GM18858 (cell line): Measurements from ENCODE around the gene ATXN1.
A peak's percentile ranks its signal among the peaks of the same experiment; 100 is the strongest.

Experiments used
- ATAC-seq: cut with Tn5 transposase; IDR thresholded peaks from one replicate; pipeline ENCODE4 v1.9.1; 2021; ENCODE audit not compliant: unreplicated experiment

ATXN1 gene

DNA sequence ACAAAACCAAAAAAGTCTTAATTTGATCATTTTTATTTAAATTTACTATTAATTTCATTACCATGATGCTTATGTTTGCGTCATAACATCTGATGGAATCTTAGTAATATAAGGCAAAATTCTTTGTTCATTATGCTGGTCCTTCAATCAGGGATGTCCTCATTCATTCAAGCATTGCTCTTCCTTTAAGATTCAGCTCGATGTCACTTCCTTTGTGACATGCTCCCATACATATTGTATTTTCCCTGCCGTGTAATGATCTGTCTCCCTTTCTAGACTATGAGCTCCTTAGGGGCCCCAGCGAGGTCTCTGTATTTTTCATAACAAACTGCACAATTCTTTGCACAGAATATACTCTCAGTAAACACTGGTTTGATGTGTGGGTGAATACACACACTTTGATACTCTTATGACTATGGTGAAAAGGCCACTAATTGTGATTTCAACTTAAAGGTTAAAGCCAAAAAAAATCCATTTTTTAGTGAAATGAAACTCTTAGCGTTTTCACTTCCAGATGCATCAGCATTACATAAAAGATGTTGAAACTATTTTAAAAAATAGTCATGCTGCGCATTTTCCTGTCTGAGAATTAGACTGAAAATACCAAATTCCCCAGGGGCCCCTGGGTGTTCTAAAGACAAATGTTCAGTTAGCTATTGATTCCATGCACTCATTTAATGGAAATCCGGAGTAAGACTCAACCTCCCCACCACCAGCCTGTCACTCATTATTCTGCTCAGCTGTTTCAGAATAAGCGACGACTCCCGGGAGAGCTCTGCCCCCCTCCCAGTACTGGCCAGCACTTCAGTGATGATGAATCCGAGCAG lies 169.7 kb downstream of the ATXN1 start:
- peak; percentile 77 for ATAC-seq

DNA sequence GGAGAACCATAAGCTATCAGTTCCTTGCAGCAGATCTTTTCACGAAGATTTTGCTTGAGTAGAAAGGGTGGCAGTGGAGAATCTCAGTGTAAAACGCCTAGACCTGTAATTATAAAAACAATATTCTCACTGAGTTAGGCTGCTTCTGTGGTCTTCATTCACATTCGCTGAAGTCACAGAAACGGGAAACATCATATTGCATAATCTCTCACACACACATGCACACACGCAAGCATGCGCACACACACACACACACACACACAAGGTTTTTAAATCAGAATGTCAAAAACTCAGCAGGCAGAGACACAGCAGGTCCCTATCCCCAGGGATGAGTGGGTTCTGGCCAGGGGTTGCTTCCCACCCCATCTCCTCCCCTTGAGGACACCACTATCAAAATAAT lies 175.5 kb downstream of the ATXN1 start:
- no peak for ATAC-seq

DNA sequence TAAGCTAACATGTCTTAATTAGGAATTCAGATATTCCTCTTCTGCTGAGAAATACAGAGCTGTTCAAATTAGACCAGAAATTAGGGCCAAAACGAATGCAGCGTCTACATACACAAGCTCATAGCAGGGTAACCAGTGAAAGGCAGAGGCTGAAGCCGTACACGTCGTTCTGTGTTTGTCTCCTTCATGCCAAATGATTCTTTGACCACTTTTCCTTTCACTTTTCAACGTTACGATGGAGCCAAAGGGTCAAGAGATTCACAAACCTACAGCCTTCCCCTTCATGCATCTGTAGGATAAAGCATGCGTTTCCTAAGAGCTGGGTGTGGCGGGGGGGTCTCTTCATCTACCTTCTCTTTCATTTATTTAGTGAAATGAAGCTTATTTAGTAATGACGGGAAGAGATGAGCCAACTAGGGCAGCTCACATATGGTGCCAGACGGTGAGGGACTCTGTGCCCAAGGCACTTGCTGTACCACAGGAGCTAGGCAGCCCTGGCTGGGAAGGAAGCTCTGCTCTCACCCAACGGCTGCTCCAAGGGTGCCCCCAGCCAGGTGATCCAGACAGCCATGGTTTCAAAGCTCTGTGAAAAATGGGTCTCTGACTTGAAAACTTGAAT lies 178.0 kb downstream of the ATXN1 start:
- ATAC-seq: no peak

DNA sequence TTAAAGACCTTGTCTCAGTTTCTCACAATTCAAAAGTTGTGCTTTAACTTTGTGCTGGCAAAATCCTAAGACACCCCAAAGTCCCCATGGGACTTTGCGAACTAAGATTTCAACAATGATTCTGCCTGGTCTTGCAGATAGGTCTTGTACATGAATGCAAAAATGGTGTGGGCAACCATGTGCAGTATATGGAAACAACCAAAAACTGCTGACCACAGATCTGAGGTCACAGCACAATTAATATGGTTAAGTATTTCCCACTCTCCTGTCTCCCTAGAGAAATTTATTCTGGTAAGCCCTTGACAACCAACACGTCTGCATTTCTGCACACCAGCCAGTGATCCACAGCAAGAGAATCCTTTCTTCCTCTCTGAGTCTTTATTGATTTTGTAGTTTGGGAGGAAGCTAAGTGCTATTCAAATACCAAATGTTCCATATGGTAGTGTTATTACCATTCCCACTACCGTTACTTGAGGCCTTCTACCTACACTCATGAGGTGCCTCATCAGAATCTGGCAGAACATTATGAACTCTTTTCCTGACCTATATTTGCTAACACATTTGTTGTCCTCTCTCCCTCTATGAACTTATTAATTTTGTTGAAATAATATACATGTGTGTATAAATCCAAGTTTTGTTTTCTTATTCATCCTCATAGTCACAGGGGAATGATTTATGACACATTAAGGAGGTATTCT lies 178.7 kb downstream of the ATXN1 start:
- no peak for ATAC-seq

DNA sequence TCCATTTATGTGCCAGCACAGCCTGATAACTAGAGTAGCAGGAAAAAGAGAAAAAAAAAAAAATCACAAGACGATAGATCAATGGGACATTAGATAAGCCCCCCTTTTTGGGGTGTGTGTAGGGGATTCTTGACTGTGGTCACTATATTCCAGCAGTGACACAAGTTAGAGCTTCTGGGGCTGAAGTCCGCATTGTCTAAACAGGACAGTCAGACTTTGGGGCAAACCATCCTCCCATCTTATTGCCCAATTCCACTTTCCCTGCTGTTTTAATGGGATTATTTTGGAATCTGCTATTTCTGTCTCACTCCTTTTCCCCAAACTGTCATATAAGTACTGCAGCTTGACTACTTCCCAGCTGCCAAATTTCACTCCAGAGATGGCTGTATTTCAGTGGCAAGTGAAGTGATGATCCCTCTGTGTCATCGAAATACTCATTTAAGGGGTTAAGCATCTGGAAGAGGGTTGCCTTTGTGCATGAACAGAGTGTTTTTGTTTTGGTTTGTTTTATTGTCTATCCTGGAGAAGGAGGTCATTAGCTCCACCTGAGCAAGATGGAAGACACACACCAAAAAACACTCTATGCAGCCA lies 182.5 kb downstream of the ATXN1 start:
- no peak for ATAC-seq

DNA sequence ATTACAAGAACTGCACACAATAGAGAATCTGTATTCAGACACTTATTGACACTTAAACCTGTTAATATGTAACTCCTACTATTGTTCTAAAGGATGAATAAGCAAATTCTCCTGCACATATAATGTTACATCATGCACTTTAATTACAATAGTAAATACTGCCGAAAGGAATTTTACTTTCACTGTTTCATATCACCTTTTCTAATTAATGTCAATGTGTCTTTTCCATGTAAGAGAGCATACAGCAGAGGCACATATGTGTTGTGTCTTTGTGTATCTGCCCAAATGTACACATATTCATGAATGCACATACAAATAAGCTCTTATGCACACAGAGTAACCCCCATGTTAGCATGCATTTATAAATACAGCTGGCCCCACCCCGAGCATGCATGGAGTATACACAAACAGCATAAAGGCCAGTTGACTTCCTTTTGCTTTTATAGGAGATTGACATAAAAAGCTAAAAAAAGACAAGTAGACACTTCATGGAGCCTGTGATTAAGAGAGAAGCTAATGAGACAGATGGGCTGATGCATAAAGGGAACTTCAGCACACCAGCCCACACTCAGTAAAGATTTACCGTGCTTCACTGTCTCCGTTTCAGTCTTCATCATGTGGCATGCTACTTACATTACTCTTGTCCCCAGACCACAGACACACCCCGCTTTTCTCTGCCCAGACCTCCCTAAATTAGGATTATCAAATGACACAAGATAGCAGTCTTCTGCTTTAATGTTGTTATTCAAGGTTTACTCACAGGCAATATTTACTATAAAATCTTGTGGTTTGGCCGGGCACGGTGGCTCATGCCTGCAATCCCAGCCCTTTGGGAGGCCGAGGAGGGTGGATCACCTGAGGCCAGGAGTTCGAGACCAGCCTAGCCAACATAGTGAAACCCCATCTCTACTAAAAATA lies 184.6 kb downstream of the ATXN1 start:
- ATAC-seq: peak; percentile 72

DNA sequence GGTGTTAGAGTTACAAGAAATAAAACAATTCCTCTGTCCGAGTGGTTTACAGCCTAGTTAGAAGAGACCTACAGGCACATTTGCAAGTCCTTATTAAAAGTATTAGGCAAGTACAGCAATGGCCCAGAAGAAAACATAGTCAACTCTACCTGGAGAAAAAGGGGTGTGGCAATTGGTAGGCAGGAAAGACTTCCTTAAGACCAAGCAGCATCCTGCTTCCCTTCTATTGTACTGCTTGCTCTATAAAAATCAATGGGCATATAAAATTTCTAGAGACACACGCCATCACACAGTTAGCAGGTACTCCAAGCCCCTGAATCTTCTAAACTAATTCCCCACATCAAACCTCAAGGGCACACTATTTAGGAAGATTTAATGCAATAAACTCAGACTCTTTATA lies 185.6 kb downstream of the ATXN1 start:
- ATAC-seq: no peak

DNA sequence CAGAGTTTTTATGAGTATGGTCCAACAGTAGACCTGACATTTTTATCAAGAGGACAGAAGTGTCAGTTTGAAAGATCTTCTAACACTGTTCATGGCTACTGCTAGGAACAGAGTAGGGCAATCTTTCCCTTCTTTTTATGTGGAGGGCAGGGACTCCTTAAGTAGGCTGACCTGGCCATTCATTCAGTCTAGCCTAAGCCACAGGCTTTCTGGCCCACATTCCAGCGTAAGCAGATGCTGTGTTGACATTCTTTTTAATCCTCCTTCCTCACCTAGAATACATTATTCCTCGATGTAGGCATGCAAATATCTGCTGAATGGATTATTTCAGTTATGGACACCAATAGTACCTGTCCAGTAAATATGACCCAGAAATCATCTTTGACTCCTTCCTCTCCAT lies 188.3 kb downstream of the ATXN1 start:
- ATAC-seq: no peak

DNA sequence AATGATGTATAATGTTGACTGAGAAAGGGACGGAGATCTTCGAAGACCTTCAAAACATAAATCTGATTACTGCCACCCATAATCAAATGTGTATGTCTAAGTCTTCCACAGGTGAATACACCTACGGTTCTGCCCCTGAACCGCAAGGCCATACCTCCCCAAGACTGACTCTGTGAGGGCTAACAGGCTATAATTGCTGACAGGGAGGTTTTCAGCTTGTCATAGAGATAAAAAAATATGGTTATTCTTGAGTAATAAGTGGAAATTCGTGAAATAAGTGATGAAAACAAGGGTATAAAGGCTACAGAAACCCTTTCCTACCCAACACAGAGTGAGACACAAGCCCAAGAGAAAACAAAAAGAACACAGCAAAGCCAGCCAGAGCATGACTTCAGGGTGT lies 188.9 kb downstream of the ATXN1 start:
- no peak for ATAC-seq

DNA sequence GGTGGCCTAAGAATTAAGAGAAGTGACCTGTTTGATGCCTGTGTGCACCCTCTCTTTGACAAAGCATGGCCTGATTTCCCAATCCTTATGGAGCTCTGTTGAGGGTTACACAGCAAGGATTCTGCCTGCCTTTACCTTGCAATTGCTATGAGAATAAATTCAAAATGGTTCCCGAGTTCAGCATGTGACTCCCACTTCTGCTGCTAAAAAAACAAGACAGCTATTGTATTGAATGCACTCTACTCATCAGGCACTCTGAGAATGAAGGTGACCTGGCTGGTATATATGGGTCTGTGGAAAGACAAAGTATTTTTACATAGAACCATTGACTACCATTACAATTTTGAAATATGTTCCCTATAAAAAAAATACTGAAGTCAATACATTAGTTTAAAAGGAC lies 190.3 kb downstream of the ATXN1 start:
- no peak for ATAC-seq

DNA sequence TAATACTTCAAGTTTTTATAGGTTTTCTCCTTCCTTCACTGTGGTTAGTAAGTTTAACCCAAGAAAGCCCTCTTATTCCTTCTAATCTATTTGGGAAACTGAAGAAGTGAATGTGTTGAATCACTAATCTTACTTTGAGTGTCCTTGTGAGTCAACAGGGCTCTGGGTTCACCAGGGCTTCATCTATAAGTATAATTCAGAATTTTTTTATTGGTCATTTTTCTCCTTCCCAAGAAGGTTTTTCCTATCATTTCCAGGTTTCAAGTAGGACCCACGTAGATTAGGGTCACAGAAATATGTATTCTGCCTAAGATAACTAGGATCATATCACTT lies 191.1 kb downstream of the ATXN1 start:
- ATAC-seq: no peak

DNA sequence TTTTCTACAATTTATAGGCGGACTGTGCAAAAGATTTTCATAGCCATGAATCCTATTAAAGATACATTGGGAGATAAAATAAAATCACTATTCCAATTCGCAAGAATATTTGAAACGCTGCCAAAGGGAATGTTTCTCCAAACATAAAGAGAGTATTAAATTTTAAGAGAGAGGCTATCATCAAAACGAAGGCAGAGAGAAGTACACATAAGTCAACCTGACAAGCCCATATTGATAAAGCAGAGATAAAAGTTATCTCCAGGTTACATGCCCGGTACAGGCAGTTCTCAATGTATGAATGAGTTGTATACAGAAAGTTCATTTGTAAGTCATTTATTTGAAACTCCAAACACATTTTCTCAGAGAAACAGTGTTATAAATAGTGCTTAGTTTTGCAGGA lies 193.1 kb downstream of the ATXN1 start:
- no peak for ATAC-seq

DNA sequence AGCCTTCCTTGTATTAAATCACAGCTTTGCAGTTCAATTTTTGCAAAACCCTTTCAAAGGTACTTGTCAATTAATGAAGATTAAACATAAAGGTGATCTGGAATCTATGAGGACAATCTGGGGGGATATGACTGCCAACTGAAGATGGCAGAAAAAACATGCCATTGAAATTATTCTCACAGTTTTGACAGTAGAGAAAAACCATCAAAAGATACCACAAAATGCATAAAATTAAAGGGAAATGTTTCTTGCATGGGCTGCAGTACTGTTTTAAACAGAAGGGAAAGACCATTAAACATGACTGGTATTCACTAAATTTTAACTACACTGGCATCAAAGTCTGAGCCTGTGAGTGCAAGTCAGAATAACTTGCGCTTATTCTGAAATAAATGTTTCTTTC lies 194.2 kb downstream of the ATXN1 start:
- no peak for ATAC-seq

DNA sequence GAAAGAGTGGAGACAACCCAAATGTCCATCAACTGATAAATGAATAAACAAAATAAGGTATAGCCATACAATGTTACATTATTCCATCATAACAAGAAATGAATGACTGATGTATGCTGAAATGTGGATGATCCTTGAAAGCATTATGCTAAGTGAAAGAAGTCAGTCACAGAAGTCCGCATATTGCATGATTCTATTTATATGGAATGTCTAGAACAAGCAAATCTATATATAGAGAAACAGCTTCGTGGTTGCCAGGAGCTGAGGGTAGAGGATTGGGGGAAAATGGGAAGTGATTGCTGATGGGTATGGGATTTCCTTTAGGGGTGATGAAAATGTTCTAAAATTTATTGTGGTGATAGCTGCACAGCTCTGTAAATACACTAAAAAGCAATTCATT lies 196.8 kb downstream of the ATXN1 start:
- ATAC-seq: no peak

DNA sequence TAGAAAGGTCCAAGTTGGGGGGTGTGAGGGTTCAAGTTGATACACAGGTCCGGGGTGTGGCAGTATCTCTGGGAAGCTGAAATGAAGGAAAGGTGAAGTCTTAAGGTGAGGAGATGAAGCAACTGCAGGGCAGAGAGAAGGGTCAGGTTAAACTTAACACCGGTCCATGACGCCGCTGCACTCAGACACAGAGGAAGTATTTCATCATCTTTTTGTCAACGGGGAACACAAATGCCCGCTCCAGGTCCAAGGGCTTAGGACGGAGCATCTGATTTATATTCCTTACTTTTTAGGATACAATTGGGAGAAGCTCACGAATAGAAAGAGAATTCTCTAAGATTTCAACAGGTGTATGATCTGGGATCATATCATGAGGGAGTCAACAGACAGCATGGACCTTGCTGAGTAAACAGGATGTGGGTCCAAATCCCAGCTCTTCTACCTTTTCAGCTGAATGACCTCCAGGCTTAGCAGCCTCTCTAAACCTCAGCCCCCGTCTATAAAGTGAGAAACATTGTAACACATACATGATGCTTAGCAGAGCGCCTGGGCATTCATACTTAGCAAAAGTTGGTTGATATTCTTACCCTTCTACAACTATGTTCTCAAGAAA lies 197.5 kb downstream of the ATXN1 start:
- ATAC-seq: no peak

DNA sequence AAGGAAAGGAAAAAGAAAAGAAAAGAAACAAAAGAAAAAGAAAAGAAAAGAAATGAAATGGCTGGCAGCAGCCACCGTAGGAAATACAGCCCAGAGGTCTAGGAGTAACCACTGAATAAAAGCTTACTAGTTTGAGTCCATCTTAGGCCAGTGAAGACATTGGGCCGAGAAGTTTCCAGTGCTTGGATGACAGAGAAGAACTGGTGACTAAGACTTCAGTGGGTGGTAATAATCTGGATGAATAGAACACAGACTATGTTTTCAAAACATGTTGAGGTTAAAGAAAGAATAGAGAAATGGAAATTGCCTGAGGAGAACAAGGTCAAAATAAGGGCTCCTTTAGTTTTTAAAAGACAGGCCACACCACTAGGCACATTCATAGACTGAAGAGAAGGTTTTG lies 198.8 kb downstream of the ATXN1 start:
- no peak for ATAC-seq

DNA sequence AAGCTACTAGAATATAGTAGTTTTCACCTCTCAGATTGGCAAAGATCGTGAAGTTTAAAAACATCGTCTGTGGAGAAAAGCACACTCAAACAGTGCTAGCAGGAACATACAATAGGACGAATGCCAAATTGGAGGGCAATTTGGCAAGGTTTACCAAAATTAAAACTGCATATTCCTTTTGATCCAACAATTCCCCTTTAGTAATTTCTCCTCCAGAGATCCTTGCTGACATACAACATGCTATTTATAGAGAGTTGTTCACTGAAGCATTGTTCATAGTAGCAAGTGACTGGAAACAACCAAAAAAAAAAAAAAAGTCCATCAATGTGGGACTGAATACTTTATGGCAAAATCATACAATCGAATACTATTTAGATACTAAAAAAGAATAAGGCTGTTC lies 202.2 kb downstream of the ATXN1 start:
- no peak for ATAC-seq

DNA sequence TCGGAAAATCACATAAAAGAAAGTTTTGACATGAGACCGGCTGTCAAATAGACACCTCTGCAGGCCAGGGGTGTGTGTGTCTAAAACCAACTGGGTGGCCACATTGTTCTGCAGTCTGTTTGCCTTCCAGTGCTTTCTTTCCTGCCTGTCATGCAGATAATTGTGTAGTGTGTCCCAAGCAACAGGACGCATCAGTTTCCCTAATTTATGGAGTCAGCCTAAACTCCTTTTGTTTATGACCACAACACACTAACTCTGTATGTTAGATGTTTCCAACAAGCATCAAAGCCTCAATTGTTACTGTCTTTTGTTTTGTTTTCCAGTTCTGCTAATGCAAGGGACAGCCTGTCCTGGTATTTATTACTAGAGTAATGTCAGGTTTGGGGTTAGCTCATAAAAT lies 205.7 kb downstream of the ATXN1 start:
- no peak for ATAC-seq

DNA sequence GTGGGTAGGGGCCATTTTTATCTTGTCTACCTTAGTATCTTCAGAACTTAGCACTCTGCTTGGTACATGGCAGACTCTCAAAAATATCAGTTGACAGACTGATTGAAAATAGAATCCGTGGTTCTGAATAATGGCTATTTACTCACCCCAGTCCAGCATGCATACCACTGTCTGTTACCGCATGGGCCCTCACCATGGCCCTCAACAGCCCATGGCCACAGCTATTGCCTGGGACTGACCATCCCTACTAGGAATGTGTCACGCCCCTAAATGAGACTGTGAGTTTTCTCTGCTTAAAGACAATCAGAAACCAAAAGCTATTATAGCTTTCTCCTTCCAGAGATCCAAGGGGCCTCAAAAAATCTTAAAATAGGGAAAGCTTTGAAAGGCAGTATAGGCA lies 207.7 kb downstream of the ATXN1 start:
- no peak for ATAC-seq

DNA sequence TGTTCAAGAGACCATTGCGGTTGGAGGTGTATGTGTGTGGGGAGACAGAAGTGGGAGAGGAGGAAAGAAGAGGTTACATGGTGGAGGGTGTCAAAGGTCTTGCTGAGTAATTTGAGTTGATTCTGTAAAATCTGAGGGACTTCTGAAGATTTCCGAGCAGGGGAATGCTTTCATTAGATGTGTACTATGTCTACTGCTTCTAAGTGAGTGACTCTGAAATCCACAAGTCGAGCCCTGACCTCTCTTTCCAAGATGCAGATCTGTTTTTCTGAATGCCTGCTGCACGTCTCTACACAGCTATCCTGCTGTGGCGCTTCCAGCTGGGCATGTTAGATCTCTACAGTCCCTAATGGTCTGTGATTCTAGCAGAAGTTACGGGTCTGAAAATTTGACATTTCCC lies 209.8 kb downstream of the ATXN1 start:
- no peak for ATAC-seq

DNA sequence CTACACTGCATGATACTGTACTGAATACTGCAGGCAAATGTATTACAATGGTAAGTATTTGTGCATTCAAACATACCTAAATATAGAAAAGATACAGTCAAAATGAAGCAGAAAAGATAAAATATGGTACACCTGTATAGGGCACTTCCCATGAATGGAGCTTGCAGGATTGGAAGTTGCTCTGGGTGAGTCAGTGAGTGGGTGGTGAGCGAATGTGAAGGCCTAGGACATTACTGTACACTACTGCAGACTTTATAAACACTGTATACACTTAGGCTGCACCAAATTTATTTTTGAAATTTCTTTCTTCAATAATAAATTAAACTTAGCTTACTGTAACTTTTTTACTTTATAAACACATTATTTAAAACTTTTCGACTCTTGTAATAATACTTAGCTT lies 213.1 kb downstream of the ATXN1 start:
- ATAC-seq: no peak
